ENCODE data around the gene MYO3B.
"Not testable (repeated sequence)": the region's sequence is repeated elsewhere in the genome, so short reads cannot be mapped to it uniquely, and the experiment has no call there.

MYO3B gene

GRCh38 chr2:170212625-170213280 is 34.8 kb downstream of the MYO3B start:
- no peak for DNase-seq

GRCh38 chr2:170213281-170213625 is 35.3 kb downstream of the MYO3B start:
- DNase-seq = not testable (repeated sequence)

GRCh38 chr2:170213651-170214050 is 35.7 kb downstream of the MYO3B start:
- no peak for DNase-seq

- no peak for DNase-seq
Measured at GRCh38 chr2:170214309-170214948, 36.5 kb downstream of the MYO3B start.

- no peak for DNase-seq
Measured at GRCh38 chr2:170215021-170215420, 37.1 kb downstream of the MYO3B start.

GRCh38 chr2:170216428-170216827 is 38.5 kb downstream of the MYO3B start:
- DNase-seq = no peak

- no peak for DNase-seq
Measured at GRCh38 chr2:170216981-170217380, 39.0 kb downstream of the MYO3B start.

GRCh38 chr2:170217778-170218251 is 39.9 kb downstream of the MYO3B start:
- DNase-seq = no peak

- DNase-seq = no peak
Measured at GRCh38 chr2:170218456-170218855, 40.5 kb downstream of the MYO3B start.

GRCh38 chr2:170218931-170219330 is 41.0 kb downstream of the MYO3B start:
- no peak for DNase-seq

GRCh38 chr2:170221317-170222288 is 43.7 kb downstream of the MYO3B start:
- DNase-seq = no peak

- no peak for DNase-seq
Measured at GRCh38 chr2:170222298-170222697, 44.4 kb downstream of the MYO3B start.

- DNase-seq = no peak
Measured at GRCh38 chr2:170222842-170223241, 44.9 kb downstream of the MYO3B start.

GRCh38 chr2:170224692-170225294 is 46.8 kb downstream of the MYO3B start:
- no peak for DNase-seq

GRCh38 chr2:170226216-170226615 is 48.3 kb downstream of the MYO3B start:
- no peak for DNase-seq

GRCh38 chr2:170227507-170227947 is 49.6 kb downstream of the MYO3B start:
- no peak for DNase-seq

- DNase-seq = no peak
Measured at GRCh38 chr2:170227951-170228350, 50.0 kb downstream of the MYO3B start.

- DNase-seq = no peak
Measured at GRCh38 chr2:170228429-170228828, 50.5 kb downstream of the MYO3B start.

- no peak for DNase-seq
Measured at GRCh38 chr2:170229125-170229524, 51.2 kb downstream of the MYO3B start.

- no peak for DNase-seq
Measured at GRCh38 chr2:170229744-170230143, 51.8 kb downstream of the MYO3B start.

GRCh38 chr2:170235860-170236679 is 58.1 kb downstream of the MYO3B start:
- peak; percentile 9 to 21 for DNase-seq

- DNase-seq = no peak
Measured at GRCh38 chr2:170236680-170237047, 58.7 kb downstream of the MYO3B start.

Measured in NCI-H187 (cell line).